HG03280 (cell line): ENCODE measurements around the gene ZNF43.
"Not testable (repeated sequence)": the region's sequence is repeated elsewhere in the genome, so short reads cannot be mapped to it uniquely, and the experiment has no call there.

Source experiments
- ATAC-seq: cut with Tn5 transposase; IDR thresholded peaks from one replicate; pipeline ENCODE4 v1.9.1; 2021; ENCODE audit warnings: mild to moderate bottlenecking, moderate library complexity; ENCODE audit not compliant: unreplicated experiment

ZNF43 gene

GRCh38 chr19:21835810-21836444 is at the start of gene ZNF43:
ZNF43 (minus strand) TSS chr19:21836182; CDS start chr19:21836038, 144 bp downstream.
- ATAC-seq: peak; percentile 96

- not testable (repeated sequence) for ATAC-seq
These were observed 49.5 kb upstream of the ZNF43 start for GRCh38 chr19:21885516-21885915.

DNA sequence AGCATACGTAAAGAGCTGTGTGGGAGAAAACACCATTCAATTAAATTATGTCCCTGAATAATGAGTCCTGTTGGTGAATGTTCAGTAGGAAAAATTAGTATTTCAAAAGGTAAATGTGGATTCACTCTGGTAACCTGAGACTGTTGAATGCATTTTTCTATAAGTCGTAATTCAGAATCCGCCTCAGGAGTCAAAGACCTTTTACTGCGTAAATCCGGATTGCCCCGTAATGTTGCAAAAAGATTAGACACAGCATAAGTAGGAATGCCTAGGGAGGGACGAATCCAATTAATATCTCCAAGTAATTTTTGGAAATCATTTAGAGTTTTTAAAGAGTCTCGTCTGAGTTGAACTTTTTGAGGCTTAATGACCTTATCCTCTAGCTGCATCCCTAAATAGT is 48.8 kb upstream of the ZNF43 start:
- ATAC-seq: not testable (repeated sequence)

GRCh38 chr19:21883516-21883915 is 47.5 kb upstream of the ZNF43 start:
- ATAC-seq: no peak

DNA sequence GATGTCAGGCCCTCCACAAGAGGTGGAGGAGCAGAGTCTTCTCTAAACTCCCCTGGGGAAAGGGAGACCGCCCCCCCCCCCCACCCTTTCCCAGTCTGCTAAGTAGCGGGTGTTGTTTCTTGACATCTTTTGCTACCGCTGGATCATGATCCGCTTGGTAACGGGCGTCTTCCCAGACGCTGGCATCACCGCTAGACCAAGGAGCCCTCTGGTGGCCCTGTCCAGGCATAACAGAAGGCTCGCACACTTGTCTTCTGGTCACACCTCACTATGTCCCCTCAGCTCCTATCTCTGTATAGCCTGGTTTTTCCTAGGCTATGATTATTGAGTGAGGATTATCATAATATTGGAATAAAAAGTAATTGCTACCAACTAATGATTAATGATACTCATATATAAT is 44.8 kb upstream of the ZNF43 start:
- ATAC-seq: not testable (repeated sequence)

DNA sequence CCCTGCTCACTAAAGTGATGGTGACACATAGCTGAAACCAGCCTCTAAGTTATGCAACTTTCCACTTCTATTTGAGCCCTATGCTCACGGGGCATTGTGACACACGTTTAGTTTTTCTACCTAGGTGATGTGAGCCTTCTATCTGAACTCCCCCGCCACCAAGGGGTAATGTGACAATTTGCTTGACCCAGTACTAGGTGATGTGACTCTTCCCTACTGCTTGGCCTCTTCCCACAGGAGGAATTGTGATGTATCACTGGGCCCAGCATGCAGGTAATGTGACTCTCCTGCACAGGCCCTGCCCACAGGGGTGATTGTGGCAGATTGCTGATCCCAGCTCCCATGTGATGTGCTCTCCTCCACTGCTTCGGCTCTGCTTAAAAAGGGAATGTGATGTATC is 42.7 kb upstream of the ZNF43 start:
- no peak for ATAC-seq

GRCh38 chr19:21877976-21878375 is 42.0 kb upstream of the ZNF43 start:
- no peak for ATAC-seq

DNA sequence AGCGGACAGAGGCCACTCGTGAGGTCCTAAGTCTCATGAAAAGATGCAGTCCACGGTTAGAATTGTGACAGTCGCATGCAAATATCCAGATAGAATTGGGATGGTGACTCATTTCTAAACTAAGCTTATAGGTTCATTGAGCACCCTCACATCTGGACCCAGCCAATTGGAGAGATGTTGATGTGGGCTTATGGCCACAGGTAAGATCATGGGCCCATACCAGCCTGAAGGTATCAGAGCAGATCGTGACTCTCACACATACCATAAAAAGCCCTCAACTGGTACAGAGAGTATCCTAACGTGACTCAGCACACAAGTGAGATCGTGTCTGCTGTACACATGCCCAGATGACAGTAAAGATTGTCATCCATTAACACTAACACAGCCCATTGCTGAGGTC is 40.6 kb upstream of the ZNF43 start:
- not testable (repeated sequence) for ATAC-seq

DNA sequence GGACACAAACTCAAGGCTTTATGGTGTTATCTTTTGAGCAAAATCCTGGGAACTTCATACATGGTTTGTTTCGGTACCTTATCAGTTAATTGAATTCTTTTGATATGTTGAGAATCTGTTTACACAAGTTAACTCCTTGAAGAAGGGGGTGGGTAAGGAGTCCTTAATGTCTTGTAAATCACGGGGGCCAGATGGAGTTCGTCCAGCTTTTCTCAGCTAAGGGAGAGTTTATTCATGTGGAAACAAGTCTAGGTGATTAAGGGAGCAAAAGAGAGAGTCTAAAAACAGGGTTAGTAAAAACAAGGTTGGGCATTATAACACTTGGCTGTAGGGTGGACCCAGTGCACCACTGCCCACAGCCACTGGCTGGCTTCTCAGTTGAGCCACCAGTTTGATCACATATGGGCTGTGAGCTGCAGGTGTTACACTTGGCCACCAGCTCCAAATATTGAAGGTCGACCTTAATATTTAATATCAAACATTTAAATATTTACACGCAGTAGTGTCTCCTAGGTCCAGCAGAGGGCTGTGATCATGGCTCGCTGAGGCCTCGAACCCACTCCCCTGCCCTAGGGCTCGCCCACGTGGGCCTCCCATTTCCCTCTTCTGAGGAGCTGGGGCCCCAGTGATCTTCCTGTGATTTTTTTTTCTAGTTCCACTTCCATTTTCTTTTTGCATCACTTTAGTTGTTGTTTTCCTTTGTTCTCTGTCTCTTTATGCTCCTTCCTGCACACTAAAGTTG is 21.0 kb upstream of the ZNF43 start:
- ATAC-seq: no peak

DNA sequence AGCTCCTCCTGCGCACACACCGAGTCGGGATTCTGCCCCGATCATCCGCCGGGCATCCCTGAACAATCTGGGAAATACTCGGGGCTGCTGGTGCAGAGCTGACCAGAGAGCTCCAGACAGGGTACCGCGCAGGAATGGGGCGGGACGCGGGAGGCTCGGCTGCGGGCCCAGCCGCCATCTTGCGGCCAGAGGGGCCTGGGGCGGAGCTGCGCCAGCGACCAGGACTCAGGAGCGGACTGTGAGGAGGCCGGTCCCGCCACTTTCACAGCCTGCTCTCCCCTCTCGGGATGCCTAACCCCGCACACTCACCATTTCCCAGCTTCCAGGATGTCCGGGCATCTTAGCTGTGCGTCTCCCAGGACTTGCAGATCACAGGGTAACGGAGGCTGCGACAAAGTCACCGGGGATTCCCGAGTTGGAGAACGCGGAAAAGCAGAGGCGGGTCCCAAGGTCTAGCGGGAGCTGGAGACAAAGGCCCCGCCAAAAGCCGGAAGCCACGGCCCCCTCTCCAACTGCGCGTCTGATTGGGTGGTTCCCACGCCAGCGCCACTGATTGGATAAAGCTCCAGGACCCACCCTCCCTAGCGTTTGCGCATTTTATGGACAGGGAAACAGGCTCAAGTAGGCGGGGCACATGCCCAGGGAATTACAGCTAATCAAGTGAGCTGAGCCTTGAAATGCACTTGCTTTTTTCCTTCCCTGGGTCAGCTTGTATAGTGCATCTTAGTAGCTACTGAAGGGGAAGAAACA is 15.8 kb upstream of the ZNF43 start:
- peak; percentile 93 for ATAC-seq

GRCh38 chr19:21850656-21851255 is 14.8 kb upstream of the ZNF43 start:
- ATAC-seq: no peak

DNA sequence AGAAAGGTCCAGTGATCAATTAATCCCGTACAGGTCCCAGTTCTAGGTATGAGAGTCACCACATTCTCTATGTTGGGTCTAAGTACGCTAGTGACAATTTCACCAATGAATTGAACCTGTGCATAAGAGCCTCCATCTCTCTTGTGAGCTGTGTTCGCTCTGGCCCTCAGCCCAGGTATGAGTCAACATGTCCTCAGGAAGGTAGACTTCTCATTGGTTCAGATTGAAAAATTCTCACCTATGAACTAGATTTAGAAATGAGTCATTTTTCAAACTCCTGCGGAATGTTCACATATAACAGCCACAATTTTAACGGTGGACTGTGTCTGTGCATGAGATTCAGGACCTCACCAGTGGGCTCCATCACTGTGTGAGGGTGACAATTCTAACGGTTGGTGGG is 12.7 kb upstream of the ZNF43 start:
- no peak for ATAC-seq

DNA sequence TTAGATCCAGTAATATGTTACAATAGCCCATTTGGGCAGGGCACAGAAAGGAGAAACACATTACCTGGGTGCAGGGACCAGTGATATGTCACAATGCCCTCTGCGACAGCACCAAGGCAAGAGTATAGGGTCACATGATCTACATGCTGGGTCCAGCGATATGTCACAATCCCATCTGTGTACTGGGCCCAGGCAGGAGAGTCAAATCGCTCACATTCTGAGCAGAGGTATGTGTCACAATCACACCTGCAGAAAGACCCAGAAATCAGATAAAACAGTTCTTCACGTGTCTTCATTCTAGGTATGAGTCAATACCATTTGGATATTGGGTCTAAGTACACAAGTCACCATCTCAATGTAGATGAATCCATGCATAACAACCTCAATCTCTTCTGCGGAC is 7.1 kb upstream of the ZNF43 start:
- no peak for ATAC-seq

GRCh38 chr19:21841488-21842097 is 5.6 kb upstream of the ZNF43 start:
- ATAC-seq: no peak

GRCh38 chr19:21841081-21841480 is 5.1 kb upstream of the ZNF43 start:
- no peak for ATAC-seq

GRCh38 chr19:21839976-21840375 is 4.0 kb upstream of the ZNF43 start:
- ATAC-seq: no peak

DNA sequence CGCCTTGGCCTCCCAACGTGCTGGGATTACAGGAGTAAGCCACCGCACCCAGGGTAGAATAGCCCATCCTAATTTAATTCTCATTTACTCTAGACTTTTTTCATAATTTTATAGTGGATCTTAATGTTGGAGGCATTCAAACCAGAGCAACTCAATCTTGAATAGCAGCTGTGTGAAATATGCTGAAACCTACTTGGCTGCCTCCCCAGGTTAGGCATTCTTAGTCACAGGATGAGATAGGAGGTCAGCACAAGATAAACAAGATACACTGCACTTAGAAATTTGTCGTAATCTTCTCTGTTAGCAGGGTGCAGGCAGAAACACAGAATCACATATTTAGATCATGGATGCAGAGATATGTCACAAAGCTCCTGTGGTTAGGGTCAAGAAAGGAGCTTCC is 2.7 kb upstream of the ZNF43 start:
- no peak for ATAC-seq

- ATAC-seq: no peak
These were observed 563 bp downstream of the ZNF43 start for GRCh38 chr19:21835429-21835809.

DNA sequence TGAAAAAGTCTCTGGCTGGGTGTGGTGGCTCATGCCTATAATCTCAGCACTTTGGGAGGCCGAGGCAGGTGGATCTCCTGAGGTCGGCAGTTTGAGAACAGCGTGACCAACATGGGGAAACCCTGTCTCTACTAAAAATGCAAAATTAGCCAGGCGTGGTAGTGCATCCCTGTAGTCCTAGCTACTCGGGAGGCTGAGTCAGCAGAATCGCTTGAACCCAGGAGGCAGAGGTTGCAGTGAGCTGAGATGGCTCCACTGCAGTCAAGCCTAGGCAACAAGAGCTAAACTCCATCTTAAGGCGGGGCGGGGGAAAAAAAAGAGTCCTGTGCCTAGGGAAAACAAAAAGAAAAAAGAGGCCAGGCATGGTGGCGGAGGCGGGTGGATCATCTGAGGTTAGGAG is 2.2 kb downstream of the ZNF43 start:
- ATAC-seq: no peak

DNA sequence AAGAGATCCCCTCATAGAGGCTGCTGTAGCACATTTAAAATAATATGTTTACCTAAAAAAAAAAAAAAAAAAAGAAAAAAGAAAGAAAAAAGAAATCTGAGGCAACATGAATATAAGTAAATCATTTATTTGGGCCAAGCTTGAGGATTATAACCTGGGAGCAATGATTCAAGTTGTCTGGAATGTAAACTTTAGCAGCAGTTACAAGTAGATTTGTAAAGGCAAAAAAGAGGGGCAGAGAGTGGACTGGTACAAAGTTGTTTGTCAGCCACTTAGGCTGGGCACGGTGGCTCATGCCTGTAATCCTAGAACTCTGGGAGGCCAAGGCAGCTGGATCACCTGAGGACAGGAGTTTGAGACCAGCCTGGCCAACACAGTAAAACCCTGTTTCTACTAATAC is 11.3 kb downstream of the ZNF43 start:
- no peak for ATAC-seq

- ATAC-seq: no peak
These were observed 12.8 kb downstream of the ZNF43 start for GRCh38 chr19:21823224-21823623.
